Neuronal stem cell (in vitro differentiated cells): Measurements from ENCODE around the gene TRIM10. TPM values are rescaled to one million over a fixed set of nuclear protein-coding genes. Genes with fewer than 3 reads are reported as not detected.
A peak's percentile ranks its signal among the peaks of the same experiment; 100 is the strongest.

Source experiments
- DNase-seq: peaks from one replicate; pipeline ENCODE4 v3.0.0-alpha.2; 2013; ENCODE audit warnings: low spot score
- H2AFZ ChIP-seq: one replicate; pipeline ENCODE4 v1.6.1; 2013; ENCODE audit warnings: mild to moderate bottlenecking, low read length, inconsistent platforms
- H2AK5ac ChIP-seq: 2 replicates; pipeline ENCODE4 v1.6.1; 2013; ENCODE audit warnings: low read depth, mild to moderate bottlenecking, inconsistent platforms, low read length, moderate library complexity, mixed read lengths
- H2BK120ac ChIP-seq: 2 replicates; pipeline ENCODE4 v1.6.1; 2013; ENCODE audit warnings: low read depth, mild to moderate bottlenecking, inconsistent platforms, low read length, moderate library complexity, mixed read lengths
- H2BK12ac ChIP-seq: one replicate; pipeline ENCODE4 v1.6.1; 2013; ENCODE audit warnings: low read length, inconsistent platforms
- H2BK15ac ChIP-seq: 2 replicates; pipeline ENCODE4 v1.6.1; 2013; ENCODE audit warnings: mild to moderate bottlenecking, low read length, inconsistent platforms, mixed read lengths
- H2BK5ac ChIP-seq: one replicate; pipeline ENCODE4 v1.6.1; 2013; ENCODE audit warnings: inconsistent platforms, mild to moderate bottlenecking, low read length, moderate library complexity
- H3K14ac ChIP-seq: one replicate; pipeline ENCODE4 v1.6.1; 2013; ENCODE audit warnings: low read length, inconsistent platforms
- H3K18ac ChIP-seq: 2 replicates; pipeline ENCODE4 v1.6.1; 2013; ENCODE audit warnings: low read length, inconsistent platforms
- H3K23ac ChIP-seq: 2 replicates; pipeline ENCODE4 v1.6.1; 2013; ENCODE audit warnings: low read depth, mild to moderate bottlenecking, mixed read lengths, low read length, inconsistent platforms; ENCODE audit not compliant: poor library complexity
- H3K27ac ChIP-seq: replicated peaks from 3 replicates; pipeline ENCODE4 v1.5.1; 2013; ENCODE audit warnings: low read length, inconsistent platforms
- H3K27me3 ChIP-seq, 3 experiments: 2 replicates each; pipeline ENCODE4 v1.6.1; 2013; ENCODE audit warnings: low read length in 3 of 3, mild to moderate bottlenecking in 2 of 3, inconsistent platforms in 1 of 3, low read depth in 1 of 3, mixed read lengths in 1 of 3, moderate library complexity in 1 of 3; ENCODE audit not compliant: control insufficient read depth in 3 of 3, insufficient read depth in 3 of 3
- H3K36me3 ChIP-seq, 2 donors: replicated peaks in 1 of 2; 2 replicates each; pipeline ENCODE4 v1.6.1; 2013; ENCODE audit warnings: low read length in 2 of 2; ENCODE audit not compliant: control insufficient read depth in 2 of 2, insufficient read depth in 2 of 2
- H3K4ac ChIP-seq: 2 replicates; pipeline ENCODE4 v1.6.1; 2013; ENCODE audit warnings: inconsistent platforms, mild to moderate bottlenecking, low read length, moderate library complexity
- H3K4me1 ChIP-seq, 2 donors: 1 replicate in 1 of 2; 2 replicates in 1 of 2; pipeline ENCODE4 v1.6.1; 2013; ENCODE audit warnings: low read length in 2 of 2, low read depth in 1 of 2; ENCODE audit not compliant: control insufficient read depth in 2 of 2, insufficient read depth in 1 of 2
- H3K4me2 ChIP-seq: one replicate; pipeline ENCODE4 v1.6.1; 2013; ENCODE audit warnings: mild to moderate bottlenecking, low read length, inconsistent platforms; ENCODE audit not compliant: insufficient read depth, poor library complexity, severe bottlenecking
- H3K4me3 ChIP-seq, 2 donors: 2 replicates each; pipeline ENCODE4 v1.5.1; 2013; ENCODE audit warnings: low read length in 2 of 2, mild to moderate bottlenecking in 2 of 2, inconsistent platforms in 1 of 2, moderate library complexity in 1 of 2
- H3K79me1 ChIP-seq: one replicate; pipeline ENCODE4 v1.6.1; 2013; ENCODE audit warnings: low read depth, mild to moderate bottlenecking, inconsistent platforms, low read length, moderate library complexity
- H3K9ac ChIP-seq: one replicate; pipeline ENCODE4 v1.6.1; 2013; ENCODE audit warnings: mild to moderate bottlenecking, low read depth, low read length, inconsistent platforms; ENCODE audit not compliant: poor library complexity
- H3K9me3 ChIP-seq, 2 donors: replicated peaks in 1 of 2; 2 replicates each; pipeline versions ENCODE3 to v1.6.1; 2013; ENCODE audit warnings: low read length in 2 of 2, mild to moderate bottlenecking in 2 of 2, inconsistent platforms in 1 of 2, low read depth in 1 of 2, mixed read lengths in 1 of 2, moderate library complexity in 1 of 2; ENCODE audit not compliant: control insufficient read depth in 2 of 2, insufficient read depth in 1 of 2
- H4K8ac ChIP-seq: one replicate; pipeline ENCODE4 v1.6.1; 2013; ENCODE audit warnings: low read depth, mild to moderate bottlenecking, inconsistent platforms, low read length, moderate library complexity
- H4K91ac ChIP-seq: one replicate; pipeline ENCODE4 v1.6.1; 2013; ENCODE audit warnings: low read length, low read depth, mild to moderate bottlenecking, inconsistent platforms; ENCODE audit not compliant: poor library complexity
- WGBS, 2 donors: extraction: QIAGEN DNeasy Blood & Tissue Kit; methylation state at CpG; one replicate each; pipeline ENCODE4 v1.1.7; 2013; ENCODE audit warnings: missing lambda C conversion rate in 2 of 2, mixed read lengths in 1 of 2; ENCODE audit not compliant: insufficient read length in 2 of 2, insufficient replicate concordance in 1 of 2; ENCODE audit errors: extremely low coverage in 2 of 2; 5-methylcytosine and 5-hydroxymethylcytosine counted together
- polyA plus RNA-seq, 2 experiments: library from polyadenylated mRNA; stranded (reverse); fragments of 200-250 nt; gene quantifications; one replicate each; pipeline ENCODE4 v1.2.3, GENCODE V29; 2013

The TRIM10 gene, protein sequence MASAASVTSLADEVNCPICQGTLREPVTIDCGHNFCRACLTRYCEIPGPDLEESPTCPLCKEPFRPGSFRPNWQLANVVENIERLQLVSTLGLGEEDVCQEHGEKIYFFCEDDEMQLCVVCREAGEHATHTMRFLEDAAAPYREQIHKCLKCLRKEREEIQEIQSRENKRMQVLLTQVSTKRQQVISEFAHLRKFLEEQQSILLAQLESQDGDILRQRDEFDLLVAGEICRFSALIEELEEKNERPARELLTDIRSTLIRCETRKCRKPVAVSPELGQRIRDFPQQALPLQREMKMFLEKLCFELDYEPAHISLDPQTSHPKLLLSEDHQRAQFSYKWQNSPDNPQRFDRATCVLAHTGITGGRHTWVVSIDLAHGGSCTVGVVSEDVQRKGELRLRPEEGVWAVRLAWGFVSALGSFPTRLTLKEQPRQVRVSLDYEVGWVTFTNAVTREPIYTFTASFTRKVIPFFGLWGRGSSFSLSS
- not detected for polyA plus RNA-seq (2013, experiment 1 of 2)
- not detected for polyA plus RNA-seq (2013, experiment 2 of 2)

DNA sequence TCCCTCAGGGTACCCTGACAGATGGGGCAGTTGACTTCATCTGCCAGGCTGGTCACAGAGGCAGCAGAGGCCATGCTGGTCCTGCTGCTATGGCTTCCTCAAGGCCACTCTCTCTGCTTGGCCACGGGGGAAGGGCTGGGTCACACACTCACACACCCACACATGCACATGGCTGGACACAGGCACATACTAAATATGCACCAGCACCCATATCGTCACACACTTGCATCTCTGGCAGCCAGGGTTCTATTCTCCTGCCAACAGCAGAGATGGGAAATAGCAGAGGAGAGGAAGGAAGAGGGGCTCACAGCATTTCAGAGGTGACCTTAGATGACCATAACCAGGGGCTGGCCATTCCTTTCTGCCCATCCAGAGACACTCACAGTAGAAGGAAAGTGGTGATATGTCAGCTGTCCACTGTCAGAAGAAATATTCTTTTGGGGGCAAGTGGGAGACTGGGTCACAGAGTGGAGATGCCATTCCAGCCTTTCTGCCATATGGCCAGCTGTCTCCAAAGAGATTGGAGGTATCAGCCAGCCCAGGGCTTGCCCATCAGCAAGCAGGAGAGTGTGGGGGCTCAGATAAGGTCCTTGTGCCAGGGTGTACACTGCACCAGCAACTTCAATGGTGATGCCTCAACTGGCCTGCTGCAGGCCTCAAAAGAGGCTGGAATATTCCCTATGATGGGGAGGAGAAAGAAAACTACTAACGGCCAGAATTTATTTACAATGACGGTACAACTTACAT, at the start of gene TRIM10:
TSS of gene TRIM10 (minus strand) at position 427 of the 747 bp plus-strand sequence. CDS start at position 74, 353 bp downstream.
- no peak within 1 kb of the TSS for H3K27ac ChIP-seq
- H3K23ac ChIP-seq, result no peak within 1 kb of the TSS
- peaks cover 0 to 1% of the 10 kb centered on the region in 2 donors for H3K4me1 ChIP-seq
- H3K9me3 ChIP-seq, result no peaks in the 10 kb centered on the region
- H3K36me3 ChIP-seq, result no peaks in the 10 kb centered on the region
- no peak within 1 kb of the TSS for H2BK15ac ChIP-seq
- H2AFZ ChIP-seq, result no peak within 1 kb of the TSS
- H2AK5ac ChIP-seq, result no peak within 1 kb of the TSS
- no peak within 1 kb of the TSS for H3K18ac ChIP-seq
- no peak for DNase-seq
- H3K4ac ChIP-seq, result no peak within 1 kb of the TSS
- no peak within 1 kb of the TSS for H3K4me2 ChIP-seq
- no peak within 1 kb of the TSS for H4K8ac ChIP-seq
- H2BK5ac ChIP-seq, result no peak within 1 kb of the TSS
- H3K4me3 ChIP-seq, result no peak within 1 kb of the TSS
- H3K79me1 ChIP-seq, result no peaks in the 10 kb centered on the region
- no peak within 1 kb of the TSS for H2BK12ac ChIP-seq
- H3K9ac ChIP-seq, result peak within 1 kb of the TSS; percentile 50
- no peak within 1 kb of the TSS for H4K91ac ChIP-seq
- peaks cover 0 to 35% (median 0%) of the 10 kb centered on the region in 3 experiments for H3K27me3 ChIP-seq
- no peak within 1 kb of the TSS for H2BK120ac ChIP-seq
- WGBS, 2 donors, result no CpG with 5 or more reads among the region's 4 CpGs
- H3K14ac ChIP-seq, result peak within 1 kb of the TSS; percentile 92

DNA sequence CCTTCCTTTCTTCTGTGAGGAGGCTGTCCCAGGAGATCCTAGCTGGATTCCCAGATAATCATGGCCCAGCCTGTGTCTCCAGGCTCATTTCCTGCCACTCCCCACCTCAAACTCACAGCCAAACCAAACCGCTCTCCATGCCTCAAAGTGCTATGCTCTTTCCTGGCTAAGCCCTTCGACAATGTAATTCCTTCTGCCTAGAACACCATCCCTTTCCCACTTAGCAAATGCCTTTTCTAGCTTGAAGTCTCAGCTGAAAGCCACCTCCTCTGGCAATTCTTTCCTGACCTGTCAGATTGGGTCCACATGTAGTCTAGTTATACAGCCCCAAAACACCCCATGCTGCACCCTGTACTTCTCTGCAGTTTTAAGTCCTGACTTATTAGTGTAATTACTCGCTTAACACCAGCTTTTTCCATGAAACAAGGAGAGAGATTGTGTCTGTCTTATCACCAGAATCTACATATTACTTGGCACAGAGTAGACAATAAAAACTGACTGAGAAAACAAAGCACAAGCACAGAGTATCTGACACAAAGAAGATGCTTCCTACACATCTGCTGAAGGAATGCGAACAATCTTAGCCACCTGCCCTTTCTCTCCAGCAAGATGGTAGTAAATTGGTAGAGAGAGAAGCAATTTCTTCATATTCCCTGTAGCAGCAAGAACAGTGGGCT, 46.7 kb upstream of the TRIM10 start:
- H3K4me1 ChIP-seq, result peaks cover 13 to 30% of the 10 kb centered on the region in 2 donors
- no peak overlapping the region for H3K14ac ChIP-seq
- no peak overlapping the region for H2BK15ac ChIP-seq
- no peaks in the 10 kb centered on the region for H3K27me3 ChIP-seq
- no CpG with 5 or more reads among the region's 4 CpGs for WGBS, 2 donors
- H3K27ac ChIP-seq, result no peak overlapping the region
- no peak overlapping the region for H3K4me3 ChIP-seq
- no peak overlapping the region for H4K8ac ChIP-seq
- H3K9ac ChIP-seq, result no peak overlapping the region
- no peak overlapping the region for H3K23ac ChIP-seq
- no peak overlapping the region for H2BK12ac ChIP-seq
- peaks cover 0 to 46% of the 10 kb centered on the region in 2 donors for H3K36me3 ChIP-seq
- H3K4me2 ChIP-seq, result no peak overlapping the region
- H2AFZ ChIP-seq, result no peak overlapping the region
- H3K18ac ChIP-seq, result no peak overlapping the region
- no peak for DNase-seq
- H2BK5ac ChIP-seq, result no peak overlapping the region
- H4K91ac ChIP-seq, result no peak overlapping the region
- H3K4ac ChIP-seq, result no peak overlapping the region
- no peak overlapping the region for H2BK120ac ChIP-seq
- H3K9me3 ChIP-seq, result no peaks in the 10 kb centered on the region
- no peak overlapping the region for H2AK5ac ChIP-seq
- H3K79me1 ChIP-seq, result no peaks in the 10 kb centered on the region

DNA sequence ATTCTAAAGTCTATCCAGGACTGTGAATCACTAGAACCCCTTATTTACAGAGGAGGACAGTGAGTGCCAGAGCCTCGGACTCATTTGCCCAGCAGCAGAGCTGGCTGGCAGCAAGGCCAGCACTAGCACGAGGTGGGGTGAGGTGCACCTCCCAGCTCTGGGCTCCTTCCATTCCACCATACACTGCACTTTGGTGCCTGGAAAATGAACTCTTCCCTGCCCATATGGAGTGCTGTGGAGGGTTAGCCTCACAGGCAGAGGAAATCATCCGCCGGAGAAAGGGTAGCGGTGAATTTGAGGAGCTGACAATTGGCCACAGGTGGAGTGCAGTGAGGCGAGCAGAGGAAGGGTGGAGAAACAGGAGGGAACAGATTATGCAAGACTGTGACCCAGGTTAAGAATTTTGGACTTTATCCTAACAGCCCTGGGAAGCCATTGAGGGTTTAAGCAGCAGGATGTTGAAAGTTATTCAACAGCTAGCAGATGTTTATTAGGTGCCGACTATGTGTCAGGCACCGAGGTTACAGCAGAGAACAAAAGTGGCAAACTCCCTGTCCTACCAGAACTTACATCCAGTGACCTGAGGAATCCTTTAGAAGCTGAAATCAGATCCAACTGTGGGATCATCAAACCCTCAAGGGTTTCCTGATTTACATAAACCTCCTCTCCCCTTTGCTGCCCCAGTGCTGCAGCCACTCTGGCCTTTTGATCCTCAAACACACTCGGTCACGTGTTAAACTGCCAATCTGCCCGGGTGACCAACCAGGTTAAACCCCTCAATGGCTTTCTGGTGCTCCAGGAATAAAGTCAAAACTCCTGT, 46.0 kb upstream of the TRIM10 start:
- no peak overlapping the region for H4K8ac ChIP-seq
- DNase-seq, result no peak
- no peaks in the 10 kb centered on the region for H3K79me1 ChIP-seq
- peaks cover 13 to 28% of the 10 kb centered on the region in 2 donors for H3K4me1 ChIP-seq
- no peak overlapping the region for H3K9ac ChIP-seq
- no peak overlapping the region for H2AFZ ChIP-seq
- no peak overlapping the region for H3K4me2 ChIP-seq
- H2BK12ac ChIP-seq, result no peak overlapping the region
- no peaks in the 10 kb centered on the region for H3K9me3 ChIP-seq
- H3K4me3 ChIP-seq, result no peak overlapping the region
- H2BK5ac ChIP-seq, result no peak overlapping the region
- H3K23ac ChIP-seq, result no peak overlapping the region
- H3K36me3 ChIP-seq, result peaks cover 0 to 52% of the 10 kb centered on the region in 2 donors
- no peak overlapping the region for H2BK120ac ChIP-seq
- no peak overlapping the region for H3K14ac ChIP-seq
- H2AK5ac ChIP-seq, result no peak overlapping the region
- H4K91ac ChIP-seq, result no peak overlapping the region
- H3K27me3 ChIP-seq, result no peaks in the 10 kb centered on the region
- H3K4ac ChIP-seq, result no peak overlapping the region
- H3K27ac ChIP-seq, result no peak overlapping the region
- peak overlapping the region; percentile 16 for H3K18ac ChIP-seq
- H2BK15ac ChIP-seq, result no peak overlapping the region
- no CpG with 5 or more reads among the region's 11 CpGs for WGBS, 2 donors
